ENCODE results near the gene DOCK6. TPM values are rescaled to one million over a fixed set of nuclear protein-coding genes. Genes with fewer than 3 reads are reported as not detected.

Gene DOCK6
- total RNA-seq, 1 experiment from 2014 or later, result 57.9 TPM

DNA sequence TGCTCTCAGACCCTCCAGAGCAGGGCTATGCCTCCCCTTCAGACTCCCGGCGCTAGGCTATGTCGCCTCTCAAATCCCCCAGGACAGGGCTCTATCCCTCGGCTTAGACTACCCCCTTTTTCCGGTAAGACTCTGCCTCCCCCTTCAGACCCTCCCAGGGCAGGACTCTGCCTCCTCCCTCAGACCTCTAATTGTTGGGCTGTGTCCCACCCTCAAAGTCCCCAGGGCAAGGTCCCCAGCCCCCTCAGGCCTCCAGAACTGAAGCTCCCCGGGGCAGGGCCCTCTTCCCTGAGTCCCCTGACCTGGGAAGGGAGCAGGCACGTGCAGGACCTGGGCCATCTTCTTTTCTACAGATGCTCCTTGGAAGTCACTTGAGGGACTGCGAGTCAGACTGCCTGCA is 68.2 kb downstream of the DOCK6 start:
- Mint-ChIP-seq H3K4me3 (no peak overlapping the region; a peak in 1 of 5 replicates), H3K27me3 (ENCODE audit: low read depth) (peaks cover 2% of the 10 kb centered on the region; the same call in 1 of the 2 replicates), H3K4me1 (peaks cover 6 to 13% of the 10 kb centered on the region in 2 experiments), H3K27ac (no peak overlapping the region), H3K9me3 (no peaks in the 10 kb centered on the region), H3K36me3 (ENCODE audit: insufficient read depth in 1 of 3, low read depth in 3 of 3) (peaks cover 9 to 28% (median 27%) of the 10 kb centered on the region in 3 experiments; a peak in 6 of 7 replicates)
- Histone ChIP-seq H4K20me1 (ENCODE audit: control insufficient read depth, insufficient read depth, insufficient read length) (no peaks in the 10 kb centered on the region), H3K27ac (ENCODE audit: insufficient read length, low read depth, low read length) (no peak overlapping the region), H3T11ph (ENCODE audit: low read length) (no peak overlapping the region), H3K4me2 (ENCODE audit: insufficient read depth, insufficient read length, low read length) (no peak overlapping the region), H3K27me3 (ENCODE audit: insufficient read depth, low read length) (no peaks in the 10 kb centered on the region), H2BK120ac (ENCODE audit: low read depth, low read length, poor library complexity, severe bottlenecking) (no peak overlapping the region), H2BK20ac (ENCODE audit: low read depth, low read length, poor library complexity, severe bottlenecking) (no peak overlapping the region), H3K23me2 (ENCODE audit: insufficient read length, low read depth, low read length, poor library complexity, severe bottlenecking) (peaks cover 4% of the 10 kb centered on the region), H2BK5ac (ENCODE audit: insufficient read length, low read length) (no peak overlapping the region), H3K23ac (ENCODE audit: insufficient read length, low read depth, low read length) (no peak overlapping the region), H2AFZ (ENCODE audit: low read length) (no peak overlapping the region), H4K91ac (ENCODE audit: insufficient read length, low read depth, low read length) (no peak overlapping the region), H3K79me1 (ENCODE audit: insufficient read depth, low read depth, low read length, poor library complexity, severe bottlenecking) (no peaks in the 10 kb centered on the region), H2AK5ac (ENCODE audit: insufficient read length, low read length) (no peak overlapping the region), H3K79me2 (ENCODE audit: insufficient read depth, low read length) (no peaks in the 10 kb centered on the region), H3K18ac (ENCODE audit: insufficient read length, low read depth, low read length) (no peak overlapping the region), H2BK12ac (ENCODE audit: insufficient read length, low read depth, low read length) (no peak overlapping the region), H4K5ac (ENCODE audit: insufficient read length, low read depth, low read length) (no peak overlapping the region), H2BK15ac (ENCODE audit: low read depth, low read length) (no peak overlapping the region), H3K9ac (ENCODE audit: extremely low read depth, insufficient read length, low read length) (no peak overlapping the region), H3K9me3 (ENCODE audit: control insufficient read depth, low read depth, low read length) (no peaks in the 10 kb centered on the region), H3K4me1 (ENCODE audit: insufficient read depth, low read length) (no peaks in the 10 kb centered on the region; the same call in 1 of the 2 replicates), H3K14ac (ENCODE audit: insufficient read depth, low read length) (no peak overlapping the region; the same call in 1 of the 2 replicates), H3K4ac (ENCODE audit: low read depth, low read length) (no peak overlapping the region), H3K56ac (ENCODE audit: insufficient read length, low read depth, low read length) (no peak overlapping the region), H4K8ac (replicated peaks; ENCODE audit: insufficient read length, low read depth, low read length) (no peak overlapping the region)
- WGBS (ENCODE audit: extremely low coverage, insufficient read length, low lambda C conversion rate), result no CpG with 5 or more reads among the region's 8 CpGs
- TF ChIP-seq, protein P1, sequence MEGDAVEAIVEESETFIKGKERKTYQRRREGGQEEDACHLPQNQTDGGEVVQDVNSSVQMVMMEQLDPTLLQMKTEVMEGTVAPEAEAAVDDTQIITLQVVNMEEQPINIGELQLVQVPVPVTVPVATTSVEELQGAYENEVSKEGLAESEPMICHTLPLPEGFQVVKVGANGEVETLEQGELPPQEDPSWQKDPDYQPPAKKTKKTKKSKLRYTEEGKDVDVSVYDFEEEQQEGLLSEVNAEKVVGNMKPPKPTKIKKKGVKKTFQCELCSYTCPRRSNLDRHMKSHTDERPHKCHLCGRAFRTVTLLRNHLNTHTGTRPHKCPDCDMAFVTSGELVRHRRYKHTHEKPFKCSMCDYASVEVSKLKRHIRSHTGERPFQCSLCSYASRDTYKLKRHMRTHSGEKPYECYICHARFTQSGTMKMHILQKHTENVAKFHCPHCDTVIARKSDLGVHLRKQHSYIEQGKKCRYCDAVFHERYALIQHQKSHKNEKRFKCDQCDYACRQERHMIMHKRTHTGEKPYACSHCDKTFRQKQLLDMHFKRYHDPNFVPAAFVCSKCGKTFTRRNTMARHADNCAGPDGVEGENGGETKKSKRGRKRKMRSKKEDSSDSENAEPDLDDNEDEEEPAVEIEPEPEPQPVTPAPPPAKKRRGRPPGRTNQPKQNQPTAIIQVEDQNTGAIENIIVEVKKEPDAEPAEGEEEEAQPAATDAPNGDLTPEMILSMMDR (conservative IDR thresholded peaks at IDR 0.05), result no peak
- no peak for DNase-seq

All from H9 (cell line).